Kidney epithelial cell (primary cell): ENCODE data around the gene SYTL2. TPM values are rescaled to one million over a fixed set of nuclear protein-coding genes. Genes with fewer than 3 reads are reported as not detected.
A peak's percentile ranks its signal among the peaks of the same experiment; 100 is the strongest.

Experiments
- DNase-seq: peaks from one replicate; pipeline ENCODE4 v3.0.0-alpha.2; 2010; ENCODE audit warnings: low read depth
- H3K27me3 ChIP-seq: 2 replicates; pipeline ENCODE4 v1.6.0; 2011; ENCODE audit warnings: low read length; ENCODE audit not compliant: control insufficient read depth, insufficient read depth
- H3K36me3 ChIP-seq: 2 replicates; pipeline ENCODE4 v1.5.1; 2011; ENCODE audit warnings: low read length; ENCODE audit not compliant: control insufficient read depth, insufficient read depth
- H3K4me3 ChIP-seq: 2 replicates; pipeline ENCODE4 v1.5.1; 2011; ENCODE audit warnings: low read depth, mild to moderate bottlenecking, control low read depth, low read length
- total RNA-seq: library from RNA; depleted of rRNA; stranded (reverse); fragments of >200 nt; gene quantifications from 2 replicates; pipeline ENCODE4 v1.2.3, GENCODE V29; 2015
- TF ChIP-seq, protein P1 (sequence below): IDR thresholded peaks from 2 replicates; pipeline ENCODE4 v1.5.1; 2011; ENCODE audit warnings: mild to moderate bottlenecking, moderate library complexity, low read length, control low read depth, inconsistent platforms; ENCODE audit not compliant: insufficient read depth, poor library complexity, severe bottlenecking

Gene SYTL2
- total RNA-seq, 1 donor from 2014 or later = 7.5 TPM

DNA sequence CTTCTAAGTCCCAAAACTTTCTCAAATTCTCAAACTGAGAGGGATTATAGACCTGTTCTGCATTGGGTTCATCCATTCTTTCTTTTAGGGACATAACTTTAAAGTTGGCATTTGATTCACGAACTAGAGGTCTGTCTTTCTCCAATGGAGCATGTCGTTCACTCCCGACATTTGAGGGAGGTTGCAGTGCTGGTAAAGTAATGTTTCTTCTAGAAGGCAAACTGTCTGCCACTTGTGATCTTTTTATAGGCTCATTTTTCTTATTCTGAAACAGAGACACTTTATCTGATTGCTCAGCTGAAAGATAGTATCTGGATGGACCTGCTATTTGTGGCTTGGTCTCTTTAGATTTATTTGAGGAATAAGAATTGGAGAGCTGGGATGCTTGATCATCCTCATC, 84.6 kb downstream of the SYTL2 start:
- Histone ChIP-seq H3K36me3 (no peaks in the 10 kb centered on the region), H3K4me3 (no peak overlapping the region), H3K27me3 (no peaks in the 10 kb centered on the region)
- no peak for DNase-seq
- TF ChIP-seq, protein P1, sequence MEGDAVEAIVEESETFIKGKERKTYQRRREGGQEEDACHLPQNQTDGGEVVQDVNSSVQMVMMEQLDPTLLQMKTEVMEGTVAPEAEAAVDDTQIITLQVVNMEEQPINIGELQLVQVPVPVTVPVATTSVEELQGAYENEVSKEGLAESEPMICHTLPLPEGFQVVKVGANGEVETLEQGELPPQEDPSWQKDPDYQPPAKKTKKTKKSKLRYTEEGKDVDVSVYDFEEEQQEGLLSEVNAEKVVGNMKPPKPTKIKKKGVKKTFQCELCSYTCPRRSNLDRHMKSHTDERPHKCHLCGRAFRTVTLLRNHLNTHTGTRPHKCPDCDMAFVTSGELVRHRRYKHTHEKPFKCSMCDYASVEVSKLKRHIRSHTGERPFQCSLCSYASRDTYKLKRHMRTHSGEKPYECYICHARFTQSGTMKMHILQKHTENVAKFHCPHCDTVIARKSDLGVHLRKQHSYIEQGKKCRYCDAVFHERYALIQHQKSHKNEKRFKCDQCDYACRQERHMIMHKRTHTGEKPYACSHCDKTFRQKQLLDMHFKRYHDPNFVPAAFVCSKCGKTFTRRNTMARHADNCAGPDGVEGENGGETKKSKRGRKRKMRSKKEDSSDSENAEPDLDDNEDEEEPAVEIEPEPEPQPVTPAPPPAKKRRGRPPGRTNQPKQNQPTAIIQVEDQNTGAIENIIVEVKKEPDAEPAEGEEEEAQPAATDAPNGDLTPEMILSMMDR = no peak

- no peak overlapping the region for H3K4me3 ChIP-seq
- TF ChIP-seq, protein P1 = no peak
Observed at GRCh38 chr11:85725510-85726258, 85.3 kb downstream of the SYTL2 start.

GRCh38 chr11:85724748-85725465, 86.0 kb downstream of the SYTL2 start:
- H3K27me3 ChIP-seq = no peaks in the 10 kb centered on the region
- H3K4me3 ChIP-seq = no peak overlapping the region
- no peak for DNase-seq
- TF ChIP-seq, protein P1 = no peak
- no peaks in the 10 kb centered on the region for H3K36me3 ChIP-seq

More at GRCh38 chr11:85725510-85726258, 85.3 kb downstream of the SYTL2 start:
- DNase-seq = peak; percentile 88
- Histone ChIP-seq H3K36me3 (no peaks in the 10 kb centered on the region), H3K27me3 (no peaks in the 10 kb centered on the region)

DNA sequence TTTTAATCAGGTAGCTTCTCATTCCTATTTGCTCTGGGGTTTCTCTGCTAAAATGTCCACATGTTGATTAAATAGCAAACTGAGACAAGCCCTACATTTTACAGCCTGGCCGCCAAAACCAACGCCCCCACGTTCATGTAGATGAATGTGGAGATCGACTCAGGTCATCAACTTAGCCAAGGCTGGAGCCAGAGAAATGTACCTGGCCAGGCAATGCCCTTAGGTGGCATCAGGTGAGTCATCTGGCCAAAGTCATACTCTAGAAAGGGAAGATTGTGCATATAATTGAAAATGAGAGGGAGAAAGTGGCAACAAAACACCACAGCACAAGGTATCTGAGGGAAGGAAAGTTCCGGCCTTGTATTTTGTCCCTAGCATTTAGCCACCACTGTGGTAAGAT, 87.9 kb downstream of the SYTL2 start:
- TF ChIP-seq, protein P1 = no peak
- DNase-seq = no peak
- Histone ChIP-seq H3K36me3 (no peaks in the 10 kb centered on the region), H3K4me3 (no peak overlapping the region), H3K27me3 (no peaks in the 10 kb centered on the region)

GRCh38 chr11:85721191-85721590, 89.8 kb downstream of the SYTL2 start:
- no peak for DNase-seq
- Histone ChIP-seq H3K4me3 (no peak overlapping the region), H3K36me3 (no peaks in the 10 kb centered on the region), H3K27me3 (no peaks in the 10 kb centered on the region)
- TF ChIP-seq, protein P1 = no peak
